Measurements from ENCODE around the gene MSH5.
A peak's percentile ranks its signal among the peaks of the same experiment; 100 is the strongest.

The MSH5 gene

GRCh38 chr6:31701666-31702404, 38.0 kb upstream of the MSH5 start:
- H3F3A ChIP-seq (ENCODE audit: low read depth) = no peaks in the 10 kb centered on the region
- H3K4me3 ChIP-seq (ENCODE audit: low read length, poor library complexity, severe bottlenecking) = peak overlapping the region; percentile 88
- no peaks in the 10 kb centered on the region for H3K9me2 ChIP-seq (replicated peaks; ENCODE audit: low read depth, low read length)
- peaks cover 15% of the 10 kb centered on the region for H4K20me1 ChIP-seq (ENCODE audit: insufficient read depth, low read length, poor library complexity, severe bottlenecking)
- peak overlapping the region; percentile 88 for H3K4me2 ChIP-seq (ENCODE audit: low read depth, low read length, poor library complexity, severe bottlenecking)
- H2AFZ ChIP-seq (ENCODE audit: low read length) = no peak overlapping the region
- H3K4me1 ChIP-seq (ENCODE audit: insufficient read depth, low read length, poor library complexity, severe bottlenecking) = peaks cover 24% of the 10 kb centered on the region
- H3K27me3 ChIP-seq (ENCODE audit: insufficient read depth, low read length, poor library complexity, severe bottlenecking) = no peaks in the 10 kb centered on the region
- peaks cover 46% of the 10 kb centered on the region for H3K79me2 ChIP-seq (ENCODE audit: insufficient read depth, low read length)
- peak overlapping the region; percentile 88 for H3K9ac ChIP-seq (ENCODE audit: low read depth, low read length, poor library complexity, severe bottlenecking)
- peaks cover 1% of the 10 kb centered on the region; the same call in 1 of the 2 replicates for H3K36me3 ChIP-seq (ENCODE audit: insufficient read depth, low read length)
- TF ChIP-seq EZH2phosphoT487 (IDR thresholded peaks at IDR 0.05; ENCODE audit: borderline replicate concordance) = no peak
- H3K9me3 ChIP-seq (ENCODE audit: insufficient read depth, low read depth, low read length) = no peaks in the 10 kb centered on the region

GRCh38 chr6:31702405-31702818, 37.4 kb upstream of the MSH5 start:
- Histone ChIP-seq H3K9me3 (ENCODE audit: insufficient read depth, low read depth, low read length) (no peaks in the 10 kb centered on the region), H3K4me2 (ENCODE audit: low read depth, low read length, poor library complexity, severe bottlenecking) (peak overlapping the region; percentile 88), H3K36me3 (ENCODE audit: insufficient read depth, low read length) (no peaks in the 10 kb centered on the region), H3K9ac (ENCODE audit: low read depth, low read length, poor library complexity, severe bottlenecking) (peak overlapping the region; percentile 88), H3F3A (ENCODE audit: low read depth) (no peaks in the 10 kb centered on the region), H3K79me2 (ENCODE audit: insufficient read depth, low read length) (peaks cover 46% of the 10 kb centered on the region), H3K9me2 (replicated peaks; ENCODE audit: low read depth, low read length) (no peaks in the 10 kb centered on the region), H2AFZ (ENCODE audit: low read length) (peak overlapping the region; percentile 77), H3K4me3 (ENCODE audit: low read length, poor library complexity, severe bottlenecking) (peak overlapping the region; percentile 88), H3K4me1 (ENCODE audit: insufficient read depth, low read length, poor library complexity, severe bottlenecking) (peaks cover 24% of the 10 kb centered on the region), H3K27me3 (ENCODE audit: insufficient read depth, low read length, poor library complexity, severe bottlenecking) (no peaks in the 10 kb centered on the region), H4K20me1 (ENCODE audit: insufficient read depth, low read length, poor library complexity, severe bottlenecking) (peaks cover 15% of the 10 kb centered on the region)
- TF ChIP-seq CTCF (conservative IDR thresholded peaks at IDR 0.05; ENCODE audit: low read length) (no peak), EZH2phosphoT487 (IDR thresholded peaks at IDR 0.05; ENCODE audit: borderline replicate concordance) (no peak)

- H3K4me2 ChIP-seq (ENCODE audit: low read depth, low read length, poor library complexity, severe bottlenecking) = peak within 1 kb of the TSS; percentile 88
- H3K9ac ChIP-seq (ENCODE audit: low read depth, low read length, poor library complexity, severe bottlenecking) = peak within 1 kb of the TSS; percentile 88
- no peaks in the 10 kb centered on the region for H3K36me3 ChIP-seq (ENCODE audit: insufficient read depth, low read length)
- peaks cover 19% of the 10 kb centered on the region for H3K4me1 ChIP-seq (ENCODE audit: insufficient read depth, low read length, poor library complexity, severe bottlenecking)
- peaks cover 15% of the 10 kb centered on the region for H4K20me1 ChIP-seq (ENCODE audit: insufficient read depth, low read length, poor library complexity, severe bottlenecking)
- H3K9me3 ChIP-seq (ENCODE audit: insufficient read depth, low read depth, low read length) = no peaks in the 10 kb centered on the region
- H2AFZ ChIP-seq (ENCODE audit: low read length) = peak within 1 kb of the TSS; percentile 77
- no peaks in the 10 kb centered on the region for H3F3A ChIP-seq (ENCODE audit: low read depth)
- H3K79me2 ChIP-seq (ENCODE audit: insufficient read depth, low read length) = peaks cover 40% of the 10 kb centered on the region
- H3K4me3 ChIP-seq (ENCODE audit: low read length, poor library complexity, severe bottlenecking) = peak within 1 kb of the TSS; percentile 88
- no peaks in the 10 kb centered on the region for H3K27me3 ChIP-seq (ENCODE audit: insufficient read depth, low read length, poor library complexity, severe bottlenecking)
- H3K9me2 ChIP-seq (replicated peaks; ENCODE audit: low read depth, low read length) = no peaks in the 10 kb centered on the region
- no peak for TF ChIP-seq CTCF (conservative IDR thresholded peaks at IDR 0.05; ENCODE audit: low read length)
- TF ChIP-seq EZH2phosphoT487 (IDR thresholded peaks at IDR 0.05; ENCODE audit: borderline replicate concordance) = no peak
These were observed 36.7 kb upstream of the MSH5 start, which contains the start of gene ABHD16A for GRCh38 chr6:31702819-31703716. ABHD16A (minus strand) TSS chr6:31703324; CDS start chr6:31703281, 43 bp downstream.

Data from Loucy (cell line).